Body of pancreas (tissue), 4 donors: Measurements from ENCODE around the gene DYNC1LI1.

Source experiments
- POLR2A ChIP-seq, 3 donors: fragments of 450-650 bp; IDR thresholded peaks; one replicate each; pipeline ENCODE4 v1.6.1; 2016; ENCODE audit warnings: antibody characterized with exemption in 3 of 3, mild to moderate bottlenecking in 2 of 3
- TF ChIP-seq, protein P1 (sequence below), 7 experiments: fragments of 450-650 bp in 4 of 7; fragments of 200-600 bp in 3 of 7; sonication (generic) in 3 of 7; IDR thresholded peaks; one replicate each; pipeline ENCODE4 v1.5.1; 2016 to 2019; ENCODE audit warnings: antibody characterized with exemption in 7 of 7

GRCh38 chr3:32601722-32602121 is 31.1 kb upstream of the DYNC1LI1 start:
- TF ChIP-seq, protein P1, sequence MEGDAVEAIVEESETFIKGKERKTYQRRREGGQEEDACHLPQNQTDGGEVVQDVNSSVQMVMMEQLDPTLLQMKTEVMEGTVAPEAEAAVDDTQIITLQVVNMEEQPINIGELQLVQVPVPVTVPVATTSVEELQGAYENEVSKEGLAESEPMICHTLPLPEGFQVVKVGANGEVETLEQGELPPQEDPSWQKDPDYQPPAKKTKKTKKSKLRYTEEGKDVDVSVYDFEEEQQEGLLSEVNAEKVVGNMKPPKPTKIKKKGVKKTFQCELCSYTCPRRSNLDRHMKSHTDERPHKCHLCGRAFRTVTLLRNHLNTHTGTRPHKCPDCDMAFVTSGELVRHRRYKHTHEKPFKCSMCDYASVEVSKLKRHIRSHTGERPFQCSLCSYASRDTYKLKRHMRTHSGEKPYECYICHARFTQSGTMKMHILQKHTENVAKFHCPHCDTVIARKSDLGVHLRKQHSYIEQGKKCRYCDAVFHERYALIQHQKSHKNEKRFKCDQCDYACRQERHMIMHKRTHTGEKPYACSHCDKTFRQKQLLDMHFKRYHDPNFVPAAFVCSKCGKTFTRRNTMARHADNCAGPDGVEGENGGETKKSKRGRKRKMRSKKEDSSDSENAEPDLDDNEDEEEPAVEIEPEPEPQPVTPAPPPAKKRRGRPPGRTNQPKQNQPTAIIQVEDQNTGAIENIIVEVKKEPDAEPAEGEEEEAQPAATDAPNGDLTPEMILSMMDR (IDR thresholded peaks at IDR 0.05) = no peak
- no peak for TF ChIP-seq POLR2A (IDR thresholded peaks at IDR 0.05)
